H1 (cell line): ENCODE data around the gene KLK10. TPM values are rescaled to one million over a fixed set of nuclear protein-coding genes. Genes with fewer than 3 reads are reported as not detected.

Experiments
- GABPA ChIP-seq: IDR thresholded peaks from 2 replicates; pipeline ENCODE4 v1.6.1; 2011; ENCODE audit warnings: mild to moderate bottlenecking, low read length, moderate library complexity, borderline replicate concordance; ENCODE audit not compliant: insufficient read depth
- polyA plus RNA-seq, 7 experiments: library from polyadenylated mRNA; depleted of rRNA in 3 of 7; stranded (reverse) in 5 of 7; unstranded in 2 of 7; fragments of >200 nt in 5 of 7; fragments of 200-250 nt in 2 of 7; gene quantifications; 1 replicate in 5 of 7; 2 replicates in 1 of 7; 4 replicates in 1 of 7; pipeline versions ENCODE4 v1.2.1 to v1.2.3, GENCODE V29; 2011 to 2013; ENCODE audit warnings: missing spikeins in 2 of 7, mixed read lengths in 2 of 7
- total RNA-seq: library from RNA; stranded (reverse); fragmentation: NEBNext Ultra II Directional; extraction: Animal tissue kit (Norgen Biotek cat#: 25700); gene quantifications from 2 replicates; pipeline ENCODE4 v1.2.1, GENCODE V29; 2021
- TF ChIP-seq, protein P1 (sequence below): IDR thresholded peaks from 2 replicates; pipeline ENCODE4 v1.6.1; 2011; ENCODE audit warnings: low read length, improper control_type of control experiment
- TF ChIP-seq, protein P2 (sequence below): IDR thresholded peaks from 2 replicates; pipeline ENCODE4 v1.6.1; 2012; ENCODE audit warnings: inconsistent platforms

Gene KLK10
- total and polyA plus RNA-seq, 2 of the 8 experiments (the other 6 are each of a cell fraction or from before 2014, with no cell fraction given), result 4.8 to 9.7 TPM

DNA sequence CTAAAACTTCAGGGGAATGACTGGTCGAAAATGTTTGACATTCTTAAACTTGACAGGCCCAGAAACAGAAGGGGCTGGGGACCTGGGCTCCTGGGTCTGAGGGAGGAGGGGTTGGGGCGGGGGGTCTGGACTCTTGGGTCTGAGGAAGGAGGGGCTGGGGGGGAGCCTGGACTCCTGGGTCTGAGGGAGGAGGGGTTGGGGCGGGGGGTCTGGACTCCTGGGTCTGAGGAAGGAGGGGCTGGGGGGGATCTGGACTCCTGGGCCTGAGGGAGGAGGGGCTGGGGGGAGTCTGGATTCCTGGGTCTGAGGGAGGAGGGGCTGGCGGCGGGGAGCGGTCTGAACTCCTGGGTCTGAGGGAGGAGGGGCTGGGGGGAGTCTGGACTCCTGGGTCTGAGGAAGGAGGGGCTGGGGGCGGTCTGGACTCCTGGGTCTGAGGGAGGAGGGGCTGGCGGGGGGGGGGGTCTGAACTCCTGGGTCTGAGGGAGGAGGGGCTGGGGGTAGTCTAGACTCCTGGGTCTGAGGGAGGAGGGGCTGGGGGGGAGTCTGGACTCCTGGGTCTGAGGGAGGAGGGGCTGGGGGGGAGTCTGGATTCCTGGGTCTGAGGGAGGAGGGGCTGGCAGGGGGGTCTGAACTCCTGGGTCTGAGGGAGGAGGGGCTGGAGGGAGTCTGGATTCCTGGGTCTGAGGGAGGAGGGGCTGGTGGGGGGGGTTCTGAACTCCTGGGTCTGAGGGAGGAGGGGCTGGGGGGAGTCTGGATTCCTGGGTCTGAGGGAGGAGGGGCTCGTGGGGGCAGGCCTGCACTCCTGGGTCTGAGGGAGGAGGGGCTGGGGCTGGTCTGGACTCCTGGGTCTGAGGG lies 44.6 kb downstream of the KLK10 start (continued):
- TF ChIP-seq, protein P1, sequence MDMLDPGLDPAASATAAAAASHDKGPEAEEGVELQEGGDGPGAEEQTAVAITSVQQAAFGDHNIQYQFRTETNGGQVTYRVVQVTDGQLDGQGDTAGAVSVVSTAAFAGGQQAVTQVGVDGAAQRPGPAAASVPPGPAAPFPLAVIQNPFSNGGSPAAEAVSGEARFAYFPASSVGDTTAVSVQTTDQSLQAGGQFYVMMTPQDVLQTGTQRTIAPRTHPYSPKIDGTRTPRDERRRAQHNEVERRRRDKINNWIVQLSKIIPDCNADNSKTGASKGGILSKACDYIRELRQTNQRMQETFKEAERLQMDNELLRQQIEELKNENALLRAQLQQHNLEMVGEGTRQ, result no peak
- no peak for TF ChIP-seq GABPA
- TF ChIP-seq, protein P2, sequence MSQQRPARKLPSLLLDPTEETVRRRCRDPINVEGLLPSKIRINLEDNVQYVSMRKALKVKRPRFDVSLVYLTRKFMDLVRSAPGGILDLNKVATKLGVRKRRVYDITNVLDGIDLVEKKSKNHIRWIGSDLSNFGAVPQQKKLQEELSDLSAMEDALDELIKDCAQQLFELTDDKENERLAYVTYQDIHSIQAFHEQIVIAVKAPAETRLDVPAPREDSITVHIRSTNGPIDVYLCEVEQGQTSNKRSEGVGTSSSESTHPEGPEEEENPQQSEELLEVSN, result no peak
